Breast epithelium (tissue), 4 donors: ENCODE results near the gene TTLL11. TPM values are rescaled to one million over a fixed set of nuclear protein-coding genes. Genes with fewer than 3 reads are reported as not detected.

ENCODE experiments used
- DNase-seq, 2 donors: peaks; one replicate each; pipeline ENCODE4 v3.0.0-alpha.2; 2019; ENCODE audit warnings: low spot score in 2 of 2
- H3K27ac ChIP-seq, 2 donors: fragments of 200-600 bp; sonication (generic) in 1 of 2; one replicate each; pipeline ENCODE4 v1.5.1; 2016 to 2019; ENCODE audit warnings: mild to moderate bottlenecking in 1 of 2
- H3K27me3 ChIP-seq, 2 donors: fragments of 200-600 bp; sonication (generic) in 1 of 2; one replicate each; pipeline versions ENCODE4 v1.5.1 to v1.6.0; 2017 to 2019; ENCODE audit warnings: control low read depth in 1 of 2, mild to moderate bottlenecking in 1 of 2
- H3K36me3 ChIP-seq: fragments of 200-600 bp; one replicate; pipeline ENCODE4 v1.5.1; 2019
- H3K4me1 ChIP-seq, 2 donors: fragments of 200-600 bp; sonication (generic); one replicate each; pipeline ENCODE4 v1.5.1; 2016 to 2019; ENCODE audit warnings: control low read depth in 1 of 2
- H3K4me3 ChIP-seq, 3 donors: fragments of 200-600 bp; sonication (generic); 1 replicate in 2 of 3; 2 replicates in 1 of 3; pipeline ENCODE4 v1.5.1; 2016 to 2019; ENCODE audit warnings: mild to moderate bottlenecking in 3 of 3, moderate library complexity in 2 of 3
- H3K9me3 ChIP-seq, 2 donors: fragments of 200-600 bp; sonication (generic) in 1 of 2; one replicate each; pipeline ENCODE4 v1.5.1; 2016 to 2019; ENCODE audit warnings: control low read depth in 1 of 2
- CTCF ChIP-seq, 3 donors: fragments of 450-650 bp; IDR thresholded peaks; one replicate each; pipeline ENCODE4 v1.5.1; 2016 to 2017; ENCODE audit warnings: antibody characterized with exemption in 3 of 3, mild to moderate bottlenecking in 3 of 3, moderate library complexity in 3 of 3
- POLR2A ChIP-seq: fragments of 450-650 bp; IDR thresholded peaks from one replicate; pipeline ENCODE4 v1.6.1; 2016; ENCODE audit warnings: antibody characterized with exemption, mild to moderate bottlenecking, moderate library complexity
- POLR2AphosphoS5 ChIP-seq, 3 donors: sonication (generic); formaldehyde crosslinking; IDR thresholded peaks; one replicate each; pipeline ENCODE4 v1.6.1; 2017; ENCODE audit warnings: antibody characterized with exemption in 3 of 3
- intact Hi-C: fragments of 100-400 bp; cut with DNase I; formaldehyde crosslinking; loops from one replicate; pipeline ENCODE4 v1.15.1; 2023; ENCODE audit warnings: low total_unique reads
- total RNA-seq, 3 donors: library from RNA; depleted of rRNA; stranded (reverse); fragments of >200 nt; gene quantifications; one replicate each; pipeline ENCODE4 v1.1.0, GENCODE V29; 2016

Gene TTLL11
- total RNA-seq, 3 donors from 2014 or later = 9.0 to 12.1 (median 10.0) TPM

- Histone ChIP-seq H3K4me3 (no peak overlapping the region), H3K27me3 (no peaks in the 10 kb centered on the region), H3K4me1 (no peaks in the 10 kb centered on the region), H3K9me3 (no peaks in the 10 kb centered on the region), H3K36me3 (no peaks in the 10 kb centered on the region), H3K27ac (no peak overlapping the region)
- no peak for DNase-seq
- TF ChIP-seq CTCF (IDR thresholded peaks at IDR 0.05) = no peak
- no peak for TF ChIP-seq POLR2AphosphoS5 (IDR thresholded peaks at IDR 0.05)
- TF ChIP-seq POLR2A = no peak
- intact Hi-C loops = no loop called here
Measured at GRCh38 chr9:121893786-121894185, 199.3 kb downstream of the TTLL11 start.

DNA sequence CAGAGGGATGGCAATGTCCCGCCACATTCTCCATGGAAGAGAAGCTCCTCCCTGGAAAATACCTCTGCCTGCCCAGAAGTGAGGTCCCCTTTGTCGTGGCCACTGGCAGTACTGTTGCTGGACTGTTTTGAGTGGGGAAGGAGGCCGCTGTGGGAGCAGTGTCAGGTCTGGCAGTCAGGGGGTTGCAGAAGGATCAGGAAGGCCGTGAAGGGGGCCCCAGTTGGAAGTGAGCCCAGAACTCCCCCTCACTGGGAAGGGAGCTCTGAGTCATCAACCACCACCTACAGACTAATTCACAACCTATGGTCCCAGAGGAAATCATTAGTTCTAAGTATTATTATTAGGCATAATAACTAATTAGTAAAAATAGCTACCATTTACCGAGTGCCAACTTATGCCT lies 200.4 kb downstream of the TTLL11 start:
- Histone ChIP-seq H3K4me1 (no peaks in the 10 kb centered on the region), H3K27me3 (no peaks in the 10 kb centered on the region), H3K36me3 (no peaks in the 10 kb centered on the region), H3K4me3 (no peak overlapping the region), H3K27ac (no peak overlapping the region), H3K9me3 (no peaks in the 10 kb centered on the region)
- TF ChIP-seq CTCF (IDR thresholded peaks at IDR 0.05) (no peak), POLR2AphosphoS5 (IDR thresholded peaks at IDR 0.05) (no peak), POLR2A (no peak)
- DNase-seq = no peak
- intact Hi-C loops = no loop called here

- H3K4me3 ChIP-seq = no peak overlapping the region
- no peak overlapping the region for H3K27ac ChIP-seq
- no peak for TF ChIP-seq CTCF (IDR thresholded peaks at IDR 0.05)
- TF ChIP-seq POLR2A = no peak
- no peak for TF ChIP-seq POLR2AphosphoS5 (IDR thresholded peaks at IDR 0.05)
- DNase-seq = no peak
- intact Hi-C loops = no loop called here
- no peaks in the 10 kb centered on the region for H3K9me3 ChIP-seq
- no peaks in the 10 kb centered on the region for H3K4me1 ChIP-seq
- no peaks in the 10 kb centered on the region for H3K27me3 ChIP-seq
- H3K36me3 ChIP-seq = no peaks in the 10 kb centered on the region
Measured at GRCh38 chr9:121890746-121891145, 202.4 kb downstream of the TTLL11 start.

GRCh38 chr9:121889990-121890563 lies 203.0 kb downstream of the TTLL11 start:
- DNase-seq = no peak
- no peak overlapping the region for H3K4me3 ChIP-seq
- no peak for TF ChIP-seq POLR2AphosphoS5 (IDR thresholded peaks at IDR 0.05)
- TF ChIP-seq POLR2A = no peak
- no peak for TF ChIP-seq CTCF (IDR thresholded peaks at IDR 0.05)
- H3K27me3 ChIP-seq = no peaks in the 10 kb centered on the region
- H3K4me1 ChIP-seq = no peaks in the 10 kb centered on the region
- no peak overlapping the region for H3K27ac ChIP-seq
- H3K9me3 ChIP-seq = no peaks in the 10 kb centered on the region
- H3K36me3 ChIP-seq = no peaks in the 10 kb centered on the region
- intact Hi-C loops = no loop called here

- no peaks in the 10 kb centered on the region for H3K27me3 ChIP-seq
- no peak overlapping the region for H3K4me3 ChIP-seq
- no peaks in the 10 kb centered on the region for H3K36me3 ChIP-seq
- no peaks in the 10 kb centered on the region for H3K4me1 ChIP-seq
- DNase-seq = no peak
- no peaks in the 10 kb centered on the region for H3K9me3 ChIP-seq
- TF ChIP-seq POLR2A (no peak), CTCF (IDR thresholded peaks at IDR 0.05) (no peak), POLR2AphosphoS5 (IDR thresholded peaks at IDR 0.05) (no peak)
- intact Hi-C loops = no loop called here
- no peak overlapping the region for H3K27ac ChIP-seq
Measured at GRCh38 chr9:121888438-121888775, 204.7 kb downstream of the TTLL11 start.
